Neural crest cell (in vitro differentiated cells): Measurements from ENCODE around the gene TRAPPC2B. TPM values are rescaled to one million over a fixed set of nuclear protein-coding genes. Genes with fewer than 3 reads are reported as not detected.
A peak's percentile ranks its signal among the peaks of the same experiment; 100 is the strongest.

Experiments
- DNase-seq: peaks from one replicate; pipeline ENCODE4 v3.0.0; 2021; ENCODE audit warnings: low read depth, mixed read lengths, low spot score
- H3K27ac Mint-ChIP-seq: one replicate; pipeline ENCODE4 v1.8.0; 2021; ENCODE audit warnings: mild to moderate bottlenecking, mixed read lengths; ENCODE audit not compliant: unreplicated experiment
- H3K27me3 Mint-ChIP-seq: 2 replicates; pipeline ENCODE4 v1.8.0; 2021; ENCODE audit warnings: low read depth, mild to moderate bottlenecking, mixed read lengths
- H3K36me3 Mint-ChIP-seq: 2 replicates; pipeline ENCODE4 v1.8.0; 2021; ENCODE audit warnings: low read depth, mild to moderate bottlenecking, mixed read lengths
- H3K4me1 Mint-ChIP-seq: 2 replicates; pipeline ENCODE4 v1.8.0; 2021; ENCODE audit warnings: mixed read lengths
- H3K4me3 Mint-ChIP-seq: one replicate; pipeline ENCODE4 v1.8.0; 2021; ENCODE audit warnings: mild to moderate bottlenecking, mixed read lengths
- H3K9me3 Mint-ChIP-seq: 2 replicates; pipeline ENCODE4 v1.8.0; 2021; ENCODE audit warnings: mixed read lengths
- CTCF ChIP-seq: fragments of 200-600 bp; sonication (generic); conservative IDR thresholded peaks from 2 replicates; pipeline ENCODE4 v1.5.0; 2021; ENCODE audit warnings: antibody characterized with exemption, mild to moderate bottlenecking
- total RNA-seq: library from RNA; stranded (reverse); gene quantifications from 2 replicates; pipeline ENCODE4 v1.2.1, GENCODE V29; 2021

TRAPPC2B gene
- total RNA-seq, 1 donor from 2014 or later: 10.3 TPM

DNA sequence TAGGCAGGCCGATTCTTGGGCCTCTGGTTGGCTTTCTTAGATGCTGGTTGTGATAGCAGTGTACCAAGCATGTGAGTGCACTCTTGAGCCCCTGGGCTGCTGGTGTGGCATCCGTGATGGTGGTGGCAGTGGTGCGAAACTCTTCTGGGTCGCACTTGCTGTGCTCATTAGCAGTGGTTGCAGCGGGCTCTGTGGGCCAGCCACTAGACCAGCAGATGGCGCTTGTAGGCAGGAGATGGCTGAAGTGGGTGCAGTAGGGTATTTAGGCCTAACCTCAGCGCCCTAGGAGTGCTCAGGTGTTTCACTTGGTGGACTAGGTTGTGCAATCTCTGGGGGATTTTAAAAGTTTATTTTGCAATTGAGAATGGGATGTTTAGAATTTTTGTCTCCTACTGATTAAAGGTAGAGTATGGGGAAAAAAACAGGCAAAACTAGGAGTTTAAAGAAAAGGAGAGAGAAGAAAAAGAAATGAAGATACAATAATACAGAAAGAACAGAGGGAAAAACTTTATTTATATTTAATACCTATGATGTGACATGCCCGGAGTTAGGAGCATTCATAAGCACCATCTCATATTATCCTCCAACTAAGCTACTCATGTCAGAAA is 43.3 kb downstream of the TRAPPC2B start:
- H3K36me3 Mint-ChIP-seq: peaks cover 14% of the 10 kb centered on the region

GRCh38 chr19:57410877-57411671 is 47.7 kb downstream of the TRAPPC2B start, which contains the start of gene ZNF17:
Gene ZNF17 (plus strand): TSS chr19:57411161. CDS start chr19:57413616, 2,455 bp downstream.
- Mint-ChIP-seq H3K36me3 (peaks cover 13% of the 10 kb centered on the region), H3K4me1 (peaks cover 14% of the 10 kb centered on the region), H3K27ac (peak within 1 kb of the TSS; percentile 91), H3K9me3 (no peaks in the 10 kb centered on the region), H3K4me3 (peak within 1 kb of the TSS; percentile 99), H3K27me3 (no peaks in the 10 kb centered on the region)
- TF ChIP-seq CTCF: no peak
- peak; percentile 79 for DNase-seq

More for the DNA sequence above, 43.3 kb downstream of the TRAPPC2B start:
- DNase-seq: peak; percentile 70
- H3K27ac Mint-ChIP-seq: no peak overlapping the region
- peaks cover 10% of the 10 kb centered on the region for H3K4me1 Mint-ChIP-seq
- TF ChIP-seq CTCF: peak; percentile 79
- peaks cover 3% of the 10 kb centered on the region for H3K9me3 Mint-ChIP-seq
- no peaks in the 10 kb centered on the region for H3K27me3 Mint-ChIP-seq
- H3K4me3 Mint-ChIP-seq: peak overlapping the region; percentile 44

Other genes with a start within 250 kb of the TRAPPC2B start
- not detected in 2 replicates for gene USP29, start 243.6 kb upstream of the TRAPPC2B start, total RNA-seq
- gene ZIM3, start 218.3 kb upstream of the TRAPPC2B start, total RNA-seq: not detected in 2 replicates
- gene DUXA, start 196.1 kb upstream of the TRAPPC2B start, total RNA-seq: not detected in 2 replicates
- 34.0 and 35.9 TPM in 2 replicates for gene ZNF264, start 172.1 kb upstream of the TRAPPC2B start, total RNA-seq
- 0.80 and 0.89 TPM in 2 replicates for gene AURKC, start 132.5 kb upstream of the TRAPPC2B start, total RNA-seq
- gene ZNF805, start 122.9 kb upstream of the TRAPPC2B start, total RNA-seq: 15.5 and 16.1 TPM in 2 replicates
- 58.5 and 59.1 TPM in 2 replicates for gene ZNF460, start 83.1 kb upstream of the TRAPPC2B start, total RNA-seq
- gene ZNF543, start 43.1 kb upstream of the TRAPPC2B start, total RNA-seq: 9.1 and 10.1 TPM in 2 replicates
- gene ZNF304, start 12.3 kb upstream of the TRAPPC2B start, total RNA-seq: 10.9 and 11.3 TPM in 2 replicates
- 5.2 and 8.7 TPM in 2 replicates for gene ZNF547, start within 50 bp of the TRAPPC2B start, total RNA-seq
- 22.1 and 22.4 TPM in 2 replicates for gene ZNF548, start 26.3 kb downstream of the TRAPPC2B start, total RNA-seq
- gene ZNF17, start 47.6 kb downstream of the TRAPPC2B start, total RNA-seq: 9.2 and 11.3 TPM in 2 replicates
- gene ZNF749, start 71.8 kb downstream of the TRAPPC2B start, total RNA-seq: 26.1 and 26.3 TPM in 2 replicates
- 0.72 and 0.82 TPM in 2 replicates for gene VN1R1, start 93.6 kb downstream of the TRAPPC2B start, total RNA-seq
- 14.6 and 14.9 TPM in 2 replicates for gene ZNF772, start 114.0 kb downstream of the TRAPPC2B start, total RNA-seq
- 17.0 and 17.2 TPM in 2 replicates for gene ZNF419, start 124.2 kb downstream of the TRAPPC2B start, total RNA-seq
- 8.9 and 11.3 TPM in 2 replicates for gene ZNF773, start 136.4 kb downstream of the TRAPPC2B start, total RNA-seq
- gene ZNF549, start 163.8 kb downstream of the TRAPPC2B start, total RNA-seq: 10.3 and 10.6 TPM in 2 replicates
- gene ZNF550, start 196.3 kb downstream of the TRAPPC2B start, total RNA-seq: 10.4 and 13.1 TPM in 2 replicates
- 8.8 and 10.1 TPM in 2 replicates for gene ZNF416, start 215.4 kb downstream of the TRAPPC2B start, total RNA-seq
- 27.6 and 29.1 TPM in 2 replicates for gene ZIK1, start 220.6 kb downstream of the TRAPPC2B start, total RNA-seq
- gene ZNF530, start 236.3 kb downstream of the TRAPPC2B start, total RNA-seq: 8.5 and 8.7 TPM in 2 replicates